GM23248 (cell line): ENCODE measurements around the gene HADHA. TPM values are rescaled to one million over a fixed set of nuclear protein-coding genes. Genes with fewer than 3 reads are reported as not detected.

ENCODE experiments used
- DNase-seq: peaks from one replicate; pipeline ENCODE4 v3.0.0-alpha.2; 2015
- H2AFZ ChIP-seq: fragments of 200-600 bp; sonication (generic); 2 replicates; pipeline ENCODE4 v1.6.1; 2016; ENCODE audit warnings: antibody characterized with exemption
- H3F3A ChIP-seq: fragments of 200-600 bp; sonication (generic); 2 replicates; pipeline ENCODE4 v1.6.1; 2016; ENCODE audit warnings: mild to moderate bottlenecking, antibody characterized with exemption, mixed run types; ENCODE audit not compliant: insufficient read depth
- H3K27ac ChIP-seq: fragments of 200-600 bp; sonication (generic); 2 replicates; pipeline ENCODE4 v1.5.1; 2016; ENCODE audit warnings: mild to moderate bottlenecking
- H3K27me3 ChIP-seq: fragments of 200-600 bp; sonication (generic); replicated peaks from 2 replicates; pipeline ENCODE4 v1.6.1; 2016; ENCODE audit warnings: mild to moderate bottlenecking; ENCODE audit not compliant: insufficient read depth
- H3K36me3 ChIP-seq: fragments of 200-600 bp; sonication (generic); 2 replicates; pipeline ENCODE4 v1.6.1; 2016; ENCODE audit warnings: low read depth, mild to moderate bottlenecking
- H3K4me1 ChIP-seq: fragments of 200-600 bp; sonication (generic); 2 replicates; pipeline ENCODE4 v1.6.1; 2016; ENCODE audit warnings: mild to moderate bottlenecking; ENCODE audit not compliant: insufficient read depth
- H3K4me2 ChIP-seq: fragments of 200-600 bp; sonication (generic); one replicate; pipeline ENCODE4 v1.6.1; 2016; ENCODE audit warnings: mild to moderate bottlenecking; ENCODE audit not compliant: unreplicated experiment
- H3K4me3 ChIP-seq: fragments of 200-600 bp; sonication (generic); 2 replicates; pipeline ENCODE4 v1.5.1; 2016; ENCODE audit warnings: mild to moderate bottlenecking
- H3K79me2 ChIP-seq: fragments of 200-600 bp; sonication (generic); 2 replicates; pipeline ENCODE4 v1.6.1; 2016; ENCODE audit warnings: mild to moderate bottlenecking; ENCODE audit not compliant: insufficient read depth
- H3K9ac ChIP-seq: fragments of 200-600 bp; sonication (generic); 2 replicates; pipeline ENCODE4 v1.6.1; 2016; ENCODE audit warnings: mild to moderate bottlenecking
- H3K9me2 ChIP-seq: fragments of 200-600 bp; sonication (generic); 2 replicates; pipeline ENCODE4 v1.6.1; 2016; ENCODE audit warnings: mixed run types, mild to moderate bottlenecking, moderate library complexity; ENCODE audit not compliant: insufficient read depth
- H3K9me3 ChIP-seq: fragments of 200-600 bp; sonication (generic); one replicate; pipeline ENCODE4 v1.6.1; 2017; ENCODE audit warnings: low read depth
- H4K20me1 ChIP-seq: fragments of 200-600 bp; sonication (generic); 2 replicates; pipeline ENCODE4 v1.6.0; 2016; ENCODE audit not compliant: insufficient read depth
- EZH2 ChIP-seq: fragments of 200-600 bp; sonication (generic); IDR thresholded peaks from 2 replicates; pipeline ENCODE4 v1.6.1; 2018; ENCODE audit warnings: antibody characterized with exemption, mild to moderate bottlenecking; ENCODE audit not compliant: insufficient read depth, poor library complexity, severe bottlenecking
- EZH2phosphoT487 ChIP-seq: fragments of 200-600 bp; sonication (generic); IDR thresholded peaks from 2 replicates; pipeline ENCODE4 v1.6.1; 2018; ENCODE audit warnings: antibody characterized with exemption, moderate library complexity, mild to moderate bottlenecking, low read depth; ENCODE audit not compliant: insufficient read depth
- WGBS, 2 experiments: methylation state at CpG; one replicate each; pipeline ENCODE4 v1.1.6; 2015 to 2017; ENCODE audit warnings: low lambda C conversion rate in 2 of 2, low coverage in 1 of 2; ENCODE audit errors: missing lambda C conversion rate in 2 of 2; 5-methylcytosine and 5-hydroxymethylcytosine counted together
- in situ Hi-C: fragments of 300-500 bp; cut with MboI; formaldehyde crosslinking; loops from 2 replicates; pipeline ENCODE4 v1.15.0; 2020
- polyA plus RNA-seq: library from polyadenylated mRNA; unstranded; fragments of >200 nt; fragmentation: Nextera tagmentation; extraction: Ambion mirVana; gene quantifications from 2 replicates; pipeline ENCODE4 v1.2.1, GENCODE V29; 2016
- total RNA-seq: library from RNA; depleted of rRNA; stranded (reverse); fragments of >200 nt; shearing (Covaris generic); gene quantifications from 2 replicates; pipeline ENCODE4 v1.2.3, GENCODE V29; 2014

The HADHA gene
- total and polyA plus RNA-seq, 2 experiments from 2014 or later = 121 to 122 TPM

DNA sequence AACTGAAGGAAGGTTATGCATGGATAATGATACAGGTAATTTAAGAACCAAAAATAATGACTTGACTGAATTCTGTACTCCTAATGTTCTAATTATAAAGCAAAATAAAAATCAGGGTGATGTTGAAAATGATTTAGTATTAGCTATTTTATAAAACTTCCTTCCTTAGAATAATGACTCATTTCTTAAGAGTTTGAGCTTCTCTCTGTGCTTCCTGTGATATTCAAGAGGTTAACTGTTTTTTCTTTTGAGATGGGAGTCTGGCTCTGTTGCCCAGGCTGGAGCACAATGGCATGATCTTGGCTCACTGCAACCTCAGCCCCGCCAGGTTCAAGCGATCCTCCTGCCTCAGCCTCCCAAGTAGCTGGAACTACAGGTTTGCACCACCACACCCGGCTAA lies 14.8 kb downstream of the HADHA start:
- H3K36me3 ChIP-seq = peaks cover 87% of the 10 kb centered on the region

DNA sequence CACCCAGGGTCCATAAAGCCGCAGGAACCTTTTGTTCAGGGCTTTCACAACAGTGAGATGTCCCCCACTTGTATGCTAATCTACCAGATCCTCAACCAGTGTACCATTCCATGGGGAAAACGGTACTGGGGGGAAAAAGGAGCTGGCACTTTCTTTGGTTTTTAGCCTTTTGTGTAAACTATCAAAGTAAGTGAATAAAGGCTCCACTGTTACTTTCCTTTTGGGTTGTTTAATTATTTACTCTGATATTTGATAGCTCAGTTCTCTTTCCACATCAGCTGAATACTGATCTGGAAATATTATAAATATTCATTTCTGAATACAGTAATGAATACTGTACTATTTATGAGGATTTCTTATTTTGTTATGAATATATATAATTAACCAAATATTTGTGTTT lies 20.3 kb downstream of the HADHA start:
- H3K4me3 ChIP-seq = no peak overlapping the region
- no peaks in the 10 kb centered on the region for H3K9me2 ChIP-seq
- no peaks in the 10 kb centered on the region for H4K20me1 ChIP-seq
- 97 to 100% methylated on average over 2 of the region's 2 CpGs for WGBS, 2 experiments
- DNase-seq = no peak
- no peaks in the 10 kb centered on the region for H3K79me2 ChIP-seq
- H3K36me3 ChIP-seq = peaks cover 45% of the 10 kb centered on the region
- H2AFZ ChIP-seq = no peak overlapping the region
- no peak for TF ChIP-seq EZH2phosphoT487
- no peak for TF ChIP-seq EZH2
- in situ Hi-C loops = no loop called here
- no peaks in the 10 kb centered on the region for H3K27me3 ChIP-seq
- H3K9ac ChIP-seq = no peak overlapping the region
- no peak overlapping the region for H3K27ac ChIP-seq
- no peaks in the 10 kb centered on the region for H3K9me3 ChIP-seq
- H3K4me2 ChIP-seq = no peak overlapping the region
- no peaks in the 10 kb centered on the region for H3F3A ChIP-seq
- H3K4me1 ChIP-seq = no peaks in the 10 kb centered on the region

More for the DNA sequence above, 14.8 kb downstream of the HADHA start:
- 100% methylated on average over 3 of the region's 3 CpGs for WGBS, 2 experiments
- Histone ChIP-seq H3K4me3 (no peak overlapping the region), H3K9me2 (no peaks in the 10 kb centered on the region), H4K20me1 (no peaks in the 10 kb centered on the region), H3K27me3 (no peaks in the 10 kb centered on the region), H3K9ac (no peak overlapping the region), H2AFZ (no peak overlapping the region), H3K27ac (no peak overlapping the region), H3F3A (no peaks in the 10 kb centered on the region), H3K79me2 (no peaks in the 10 kb centered on the region), H3K4me2 (no peak overlapping the region), H3K4me1 (no peaks in the 10 kb centered on the region), H3K9me3 (no peaks in the 10 kb centered on the region)
- in situ Hi-C loops = no loop called here
- DNase-seq = no peak
- TF ChIP-seq EZH2 (no peak), EZH2phosphoT487 (no peak)

DNA sequence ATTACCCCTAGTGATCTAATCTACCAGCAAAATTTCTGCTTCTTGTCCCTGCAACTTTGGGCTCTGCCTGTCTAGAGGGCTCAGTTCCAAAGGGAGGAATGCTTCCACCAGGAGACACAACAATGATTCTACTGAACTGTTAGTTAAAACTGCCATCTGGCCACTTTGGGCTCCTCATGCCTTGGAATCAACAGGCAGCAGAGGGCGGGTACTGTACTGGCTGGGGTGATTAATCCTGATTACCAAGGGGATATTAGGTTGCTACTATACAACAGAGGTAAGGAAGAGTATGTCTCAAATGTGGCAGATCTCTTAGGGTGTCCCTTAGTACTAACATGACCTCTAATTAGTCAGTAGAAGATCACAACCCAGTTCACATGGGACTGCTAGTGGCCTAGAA lies 21.4 kb downstream of the HADHA start:
- Histone ChIP-seq H3K9me3 (no peaks in the 10 kb centered on the region), H3K36me3 (peaks cover 37% of the 10 kb centered on the region), H3F3A (no peaks in the 10 kb centered on the region), H3K9ac (no peak overlapping the region), H3K9me2 (no peaks in the 10 kb centered on the region), H3K79me2 (no peaks in the 10 kb centered on the region), H3K27me3 (no peaks in the 10 kb centered on the region), H3K4me2 (no peak overlapping the region), H3K4me3 (no peak overlapping the region), H2AFZ (no peak overlapping the region), H3K4me1 (no peaks in the 10 kb centered on the region), H3K27ac (no peak overlapping the region), H4K20me1 (no peaks in the 10 kb centered on the region)
- TF ChIP-seq EZH2phosphoT487 = no peak
- no peak for TF ChIP-seq EZH2
- in situ Hi-C loops = no loop called here
- WGBS, 2 experiments = 90 to 92% methylated on average over 1 of the region's 1 CpG
- DNase-seq = no peak

DNA sequence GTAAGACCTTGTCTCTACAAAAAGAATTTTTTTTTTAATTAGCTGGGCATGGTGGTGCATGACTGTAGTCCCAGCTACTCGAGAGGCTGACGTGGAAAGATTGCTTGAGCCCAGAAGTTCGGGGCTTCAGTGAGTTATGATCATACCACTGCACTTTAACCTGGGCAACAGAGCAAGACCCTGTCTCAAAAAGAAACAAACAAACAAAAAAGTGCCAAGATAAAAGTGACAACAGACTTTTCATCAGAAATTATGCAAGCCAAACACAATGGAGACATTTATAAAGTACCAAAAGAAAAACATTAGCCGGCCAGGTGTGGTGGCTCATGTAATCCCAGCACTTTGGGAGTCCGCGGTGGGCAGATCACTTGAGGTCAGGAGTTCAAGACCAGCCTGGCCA lies 26.7 kb downstream of the HADHA start:
- Histone ChIP-seq H3K27ac (no peak overlapping the region), H3K9me3 (no peaks in the 10 kb centered on the region), H3K4me1 (no peaks in the 10 kb centered on the region), H3K27me3 (no peaks in the 10 kb centered on the region), H4K20me1 (no peaks in the 10 kb centered on the region), H3K4me3 (no peak overlapping the region), H3K36me3 (peaks cover 47% of the 10 kb centered on the region), H3K79me2 (no peaks in the 10 kb centered on the region), H3K9ac (no peak overlapping the region), H3K4me2 (no peak overlapping the region), H3F3A (no peaks in the 10 kb centered on the region), H3K9me2 (no peaks in the 10 kb centered on the region), H2AFZ (no peak overlapping the region)
- DNase-seq = no peak
- 88% methylated on average over 6 of the region's 6 CpGs for WGBS, 2 experiments
- no peak for TF ChIP-seq EZH2
- TF ChIP-seq EZH2phosphoT487 = no peak
- in situ Hi-C loops = no loop called here

DNA sequence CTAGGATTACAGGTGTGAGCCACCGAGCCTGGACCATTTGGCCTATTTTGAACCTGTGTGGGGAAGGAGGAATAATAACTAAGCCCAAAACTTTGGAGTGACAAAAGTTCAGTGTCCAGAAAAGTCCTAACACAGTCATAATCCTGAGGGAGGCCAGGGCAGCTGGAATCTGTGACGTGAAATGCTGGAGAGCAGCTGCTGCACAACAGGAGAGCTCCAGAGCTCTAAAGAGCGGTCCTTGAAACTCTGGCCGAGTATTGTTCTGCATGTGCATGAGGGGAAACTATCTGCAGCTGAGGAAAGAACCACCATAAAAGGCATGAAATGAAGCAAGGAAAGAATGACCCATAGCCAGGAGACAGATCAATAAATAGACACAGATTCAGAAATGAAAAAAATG lies 27.8 kb downstream of the HADHA start:
- DNase-seq = no peak
- H3K9me3 ChIP-seq = no peaks in the 10 kb centered on the region
- no peaks in the 10 kb centered on the region for H3K79me2 ChIP-seq
- no peak overlapping the region for H3K27ac ChIP-seq
- 99 to 100% methylated on average over 4 of the region's 4 CpGs for WGBS, 2 experiments
- no peaks in the 10 kb centered on the region for H3K27me3 ChIP-seq
- H2AFZ ChIP-seq = no peak overlapping the region
- no peak overlapping the region for H3K4me2 ChIP-seq
- no peaks in the 10 kb centered on the region for H3F3A ChIP-seq
- H3K36me3 ChIP-seq = peaks cover 58% of the 10 kb centered on the region
- H3K9ac ChIP-seq = no peak overlapping the region
- TF ChIP-seq EZH2phosphoT487 = no peak
- TF ChIP-seq EZH2 = no peak
- H3K9me2 ChIP-seq = no peaks in the 10 kb centered on the region
- H3K4me3 ChIP-seq = no peak overlapping the region
- H4K20me1 ChIP-seq = no peaks in the 10 kb centered on the region
- in situ Hi-C loops = no loop called here
- H3K4me1 ChIP-seq = no peaks in the 10 kb centered on the region
